ENCODE data around the gene ALK.

DNA sequence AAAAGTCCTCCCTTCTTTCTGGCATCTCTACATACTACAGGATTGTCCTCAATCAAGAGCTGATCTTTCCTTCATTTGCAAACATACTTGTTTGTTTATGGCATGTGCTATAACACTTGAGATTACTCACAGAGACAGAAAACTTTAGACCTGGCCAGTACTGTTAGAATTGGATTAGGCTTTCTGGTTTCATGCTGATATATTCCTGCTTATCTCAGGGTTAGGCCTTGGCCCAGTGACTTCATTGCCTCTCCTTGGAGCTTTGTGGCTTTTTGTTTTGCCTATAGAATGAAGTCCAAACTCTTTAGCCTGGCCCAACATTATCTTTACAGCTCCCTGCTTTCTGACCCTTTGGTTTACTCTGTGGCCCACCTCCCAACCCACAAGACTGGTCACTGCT lies 363.3 kb downstream of the ALK start:
- TF ChIP-seq, protein P1, sequence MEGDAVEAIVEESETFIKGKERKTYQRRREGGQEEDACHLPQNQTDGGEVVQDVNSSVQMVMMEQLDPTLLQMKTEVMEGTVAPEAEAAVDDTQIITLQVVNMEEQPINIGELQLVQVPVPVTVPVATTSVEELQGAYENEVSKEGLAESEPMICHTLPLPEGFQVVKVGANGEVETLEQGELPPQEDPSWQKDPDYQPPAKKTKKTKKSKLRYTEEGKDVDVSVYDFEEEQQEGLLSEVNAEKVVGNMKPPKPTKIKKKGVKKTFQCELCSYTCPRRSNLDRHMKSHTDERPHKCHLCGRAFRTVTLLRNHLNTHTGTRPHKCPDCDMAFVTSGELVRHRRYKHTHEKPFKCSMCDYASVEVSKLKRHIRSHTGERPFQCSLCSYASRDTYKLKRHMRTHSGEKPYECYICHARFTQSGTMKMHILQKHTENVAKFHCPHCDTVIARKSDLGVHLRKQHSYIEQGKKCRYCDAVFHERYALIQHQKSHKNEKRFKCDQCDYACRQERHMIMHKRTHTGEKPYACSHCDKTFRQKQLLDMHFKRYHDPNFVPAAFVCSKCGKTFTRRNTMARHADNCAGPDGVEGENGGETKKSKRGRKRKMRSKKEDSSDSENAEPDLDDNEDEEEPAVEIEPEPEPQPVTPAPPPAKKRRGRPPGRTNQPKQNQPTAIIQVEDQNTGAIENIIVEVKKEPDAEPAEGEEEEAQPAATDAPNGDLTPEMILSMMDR (IDR thresholded peaks at IDR 0.05) = no peak
- no peak for TF ChIP-seq EZH2 (IDR thresholded peaks at IDR 0.05; ENCODE audit: borderline replicate concordance, insufficient read depth, low read depth, low read length, poor library complexity, severe bottlenecking)
